ENCODE results near the gene ASTN2.

The ASTN2 gene

GRCh38 chr9:116596646-116597045 lies 818.2 kb downstream of the ASTN2 start:
- no peak for DNase-seq

DNA sequence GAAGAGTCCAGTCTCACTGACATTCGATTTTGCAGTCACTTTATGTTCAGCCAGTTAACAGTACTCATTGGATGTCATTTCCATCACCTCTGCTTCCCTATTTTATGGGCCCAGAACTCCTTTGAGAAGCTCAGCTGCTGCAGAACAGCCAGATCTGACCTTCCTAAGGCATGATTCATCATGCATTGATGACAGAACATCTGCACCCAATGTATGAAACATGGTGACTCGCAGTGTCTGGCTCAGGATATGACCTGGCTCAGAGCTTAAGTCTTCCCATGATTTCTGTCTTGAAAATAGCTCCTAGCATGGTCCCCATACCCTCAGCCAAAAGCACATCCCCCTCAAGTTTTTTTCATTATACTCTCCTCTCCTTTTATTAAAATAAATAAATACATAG lies 820.3 kb downstream of the ASTN2 start:
- DNase-seq = peak; percentile 24 to 68 (median 33)

- no peak for DNase-seq
These were observed 821.9 kb downstream of the ASTN2 start for GRCh38 chr9:116592970-116593369.

GRCh38 chr9:116589392-116590354 lies 825.2 kb downstream of the ASTN2 start:
- peak; percentile 59 to 74 (median 66) for DNase-seq

GRCh38 chr9:116587919-116588318 lies 826.9 kb downstream of the ASTN2 start:
- no peak for DNase-seq

DNA sequence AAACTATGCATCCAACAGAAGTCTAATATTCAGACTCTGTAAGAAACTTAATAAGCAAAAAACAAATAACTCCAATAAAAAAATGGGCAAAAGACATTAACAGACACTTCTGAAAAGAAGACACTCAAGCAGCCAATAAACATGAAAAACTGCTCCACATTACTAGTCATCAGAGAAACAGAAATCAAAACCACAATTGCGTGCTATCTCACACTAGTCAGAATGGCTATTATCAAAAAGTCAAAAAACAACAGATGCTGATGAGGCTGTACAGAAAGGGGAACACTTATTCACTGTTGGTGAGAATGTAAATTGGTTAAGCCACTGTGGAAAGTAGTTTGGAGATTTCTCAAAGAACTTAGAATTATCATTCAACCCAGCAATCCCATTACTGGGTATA lies 829.0 kb downstream of the ASTN2 start:
- DNase-seq = no peak

- DNase-seq = no peak
These were observed 829.7 kb downstream of the ASTN2 start for GRCh38 chr9:116585204-116585603.

- DNase-seq = no peak
These were observed 834.0 kb downstream of the ASTN2 start for GRCh38 chr9:116580853-116581252.

DNA sequence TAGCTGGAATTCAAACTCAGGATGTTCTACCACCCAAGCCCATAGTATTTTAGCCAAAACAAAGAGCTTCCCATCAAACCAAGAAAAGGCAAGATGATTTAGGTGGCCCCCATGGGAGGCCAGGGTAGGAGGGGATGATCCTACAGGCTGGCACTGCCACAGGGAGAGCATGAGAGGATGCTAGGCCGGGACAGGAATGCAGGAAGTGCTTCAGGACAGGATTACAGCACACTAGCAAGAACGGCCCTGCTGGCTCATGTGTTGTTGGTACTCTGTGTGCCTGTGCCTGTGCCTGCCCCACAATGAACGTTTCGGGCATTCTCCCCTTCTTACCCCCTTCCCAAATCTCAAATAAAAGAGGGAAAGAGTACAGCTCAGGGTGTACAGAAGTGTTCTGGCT lies 838.5 kb downstream of the ASTN2 start:
- no peak for DNase-seq

DNA sequence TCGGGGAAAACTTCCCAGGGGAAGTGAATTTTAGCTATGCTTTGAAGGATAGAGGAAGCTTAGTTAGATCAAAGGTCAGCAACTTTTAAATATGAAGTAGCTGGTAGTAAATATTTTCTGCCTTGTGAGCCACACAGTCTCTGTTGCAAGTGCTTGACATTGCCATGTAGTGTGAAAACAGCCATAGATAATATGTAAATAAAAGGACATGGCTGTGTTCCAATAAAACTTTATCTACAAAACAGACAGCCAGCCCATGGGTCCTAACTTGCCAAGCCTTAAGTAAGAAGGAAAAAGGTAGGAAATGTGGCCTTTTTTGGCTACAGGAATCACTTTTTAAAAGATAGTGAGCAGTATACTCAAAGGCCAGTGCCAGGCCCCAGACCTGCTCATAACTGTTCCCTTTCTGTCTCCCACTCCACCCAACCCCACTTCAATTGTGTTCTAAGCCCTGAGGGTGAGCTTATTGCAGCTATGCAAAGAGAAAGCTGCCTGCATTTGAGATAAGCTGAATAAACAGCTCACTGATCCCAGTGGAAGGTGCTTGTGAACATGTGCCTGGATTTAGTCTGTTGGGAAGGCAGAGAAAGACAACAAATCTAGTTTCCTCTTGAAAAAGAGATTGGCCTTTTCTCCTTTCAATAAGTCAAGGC lies 840.7 kb downstream of the ASTN2 start:
- DNase-seq = peak in 1 of 4 experiments; percentile 16

DNA sequence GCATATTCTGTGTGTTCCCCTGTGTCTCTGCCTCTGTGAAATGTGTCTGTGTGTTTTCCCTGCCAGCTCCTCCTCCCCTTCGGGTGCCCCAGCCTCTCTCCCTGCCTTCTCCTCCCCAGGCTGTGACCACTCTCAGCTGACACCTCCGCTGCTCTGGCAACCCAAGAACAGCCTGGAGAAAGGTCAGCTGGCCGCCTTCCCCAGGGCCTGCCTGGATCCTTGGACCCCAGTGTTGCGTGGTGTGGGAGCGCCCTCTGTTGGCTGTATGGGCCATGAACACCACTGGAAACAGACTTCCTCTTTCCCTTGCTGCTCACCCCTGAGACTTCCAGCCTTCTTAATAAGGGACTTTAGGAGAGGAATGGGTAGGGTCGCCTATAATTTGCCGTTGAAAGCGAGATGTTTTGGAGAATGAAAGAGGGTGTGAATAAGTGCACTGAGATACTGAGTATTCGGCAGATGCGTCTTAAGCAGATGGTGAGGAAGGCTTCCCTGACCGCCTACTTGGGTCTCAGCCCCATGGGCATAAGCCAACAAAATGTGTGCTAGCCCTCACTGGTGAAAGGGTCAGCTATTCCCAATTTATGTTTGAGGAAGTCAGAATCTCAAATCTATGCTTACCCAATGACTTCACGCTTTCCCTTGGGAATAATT lies 842.6 kb downstream of the ASTN2 start:
- peak; percentile 80 to 89 (median 84) for DNase-seq

- DNase-seq = no peak
These were observed 845.7 kb downstream of the ASTN2 start for GRCh38 chr9:116569111-116569510.

- no peak for DNase-seq
These were observed 848.0 kb downstream of the ASTN2 start for GRCh38 chr9:116566677-116567488.

GRCh38 chr9:116565986-116566385 lies 848.9 kb downstream of the ASTN2 start:
- no peak for DNase-seq

DNA sequence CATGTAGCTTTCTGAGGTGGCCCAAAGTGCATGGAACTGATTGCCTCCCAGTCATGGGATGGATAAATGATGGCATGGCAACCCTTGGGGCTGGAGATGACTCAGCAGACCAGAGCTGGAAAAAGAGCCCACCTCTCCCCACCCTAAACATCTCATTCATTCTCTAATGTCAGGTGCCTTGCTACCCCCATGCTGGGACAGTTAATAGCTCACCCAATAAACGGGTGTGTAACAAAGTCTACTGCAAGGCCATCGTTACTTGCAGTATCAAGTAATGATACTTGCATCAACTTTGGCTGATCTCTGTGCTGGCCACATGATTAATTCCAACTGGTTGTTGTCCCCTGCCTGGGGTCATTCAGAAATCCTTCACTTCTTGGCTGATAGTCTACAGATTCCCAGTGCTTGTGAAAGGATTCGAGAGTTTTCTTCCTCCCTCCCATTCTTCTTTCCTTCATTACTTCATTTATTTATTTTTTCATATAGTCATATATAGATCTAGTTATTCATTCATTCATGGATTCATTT lies 850.5 kb downstream of the ASTN2 start:
- no peak for DNase-seq

DNA sequence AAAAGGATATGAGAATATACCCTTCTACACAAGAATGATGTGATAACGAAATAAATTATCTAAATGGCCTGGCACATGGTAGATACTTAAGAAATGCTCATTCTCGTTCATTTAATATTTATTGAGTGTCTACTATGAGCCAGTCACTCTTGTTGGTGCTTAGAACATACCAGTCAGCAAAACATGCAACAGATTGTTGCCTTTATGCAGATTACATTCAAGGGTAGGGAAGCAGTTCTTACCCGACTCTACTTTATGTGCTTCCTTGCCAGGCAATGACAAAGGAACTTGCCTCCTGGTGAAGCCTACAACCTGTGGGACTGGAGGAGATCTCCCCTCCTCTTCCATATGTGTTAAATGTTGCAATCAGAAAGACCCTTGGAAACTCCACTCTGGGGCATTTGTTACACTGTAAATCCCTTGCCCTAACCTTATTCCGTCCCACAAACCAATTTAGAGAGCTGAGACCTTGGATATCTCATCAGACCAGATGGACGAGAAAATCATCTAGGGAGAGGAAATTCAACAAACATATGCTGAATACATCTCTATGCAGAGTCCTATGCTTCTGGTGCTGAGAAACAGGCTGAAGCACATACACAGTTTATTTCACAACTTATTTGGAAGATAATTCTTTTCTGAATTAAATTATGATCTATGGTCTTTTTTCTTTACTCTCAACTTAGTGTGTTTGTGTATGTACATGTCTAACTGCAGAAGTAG lies 855.9 kb downstream of the ASTN2 start:
- no peak for DNase-seq

- no peak for DNase-seq
These were observed 856.8 kb downstream of the ASTN2 start for GRCh38 chr9:116558035-116558434.

DNA sequence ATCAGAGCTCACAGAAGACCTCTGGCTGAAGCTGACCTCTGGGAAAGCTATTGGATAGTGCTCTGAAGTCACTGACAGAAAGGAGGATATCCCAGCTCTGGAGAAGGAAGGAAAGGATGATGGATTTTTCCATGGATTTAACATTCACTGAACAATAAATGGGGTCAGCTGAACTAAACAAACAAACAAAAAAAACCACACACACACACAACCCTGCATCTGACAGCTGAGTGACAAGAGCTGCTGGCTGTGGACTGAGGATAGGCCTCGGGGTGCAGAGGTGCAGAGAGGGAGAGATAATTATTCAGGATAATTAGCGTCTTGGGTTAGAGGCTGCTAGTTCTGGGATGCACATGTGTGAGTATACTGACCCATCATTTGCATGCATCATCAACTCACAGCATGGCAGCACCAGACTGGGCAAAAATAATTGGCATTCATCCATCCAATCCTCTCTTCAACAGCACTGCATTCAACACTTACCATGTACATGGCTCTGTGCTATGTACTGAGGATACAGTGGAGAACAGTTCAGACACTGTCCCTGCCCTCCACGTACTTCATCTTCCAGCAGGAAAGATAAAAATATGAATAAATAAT lies 859.2 kb downstream of the ASTN2 start:
- DNase-seq = no peak

DNA sequence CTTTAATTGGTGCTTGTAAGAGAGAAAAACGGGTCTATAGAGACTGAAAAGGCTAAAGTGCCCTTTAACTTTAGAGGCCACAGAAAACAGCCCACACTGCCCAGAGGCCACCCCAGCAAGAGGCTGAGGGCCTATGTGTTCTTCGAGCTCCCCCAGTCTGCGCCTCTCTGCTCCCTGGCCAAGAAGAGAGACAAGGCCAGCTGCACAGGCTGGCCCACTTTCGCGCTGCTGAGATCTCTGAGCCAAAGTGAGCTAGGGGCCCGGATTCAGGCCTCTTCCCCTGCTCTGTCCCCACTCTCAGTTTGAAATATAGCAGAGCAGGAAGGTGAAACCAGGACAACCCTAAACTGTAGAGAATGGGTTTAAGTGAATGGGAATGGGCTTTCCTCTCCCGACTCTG lies 859.7 kb downstream of the ASTN2 start:
- no peak for DNase-seq

DNA sequence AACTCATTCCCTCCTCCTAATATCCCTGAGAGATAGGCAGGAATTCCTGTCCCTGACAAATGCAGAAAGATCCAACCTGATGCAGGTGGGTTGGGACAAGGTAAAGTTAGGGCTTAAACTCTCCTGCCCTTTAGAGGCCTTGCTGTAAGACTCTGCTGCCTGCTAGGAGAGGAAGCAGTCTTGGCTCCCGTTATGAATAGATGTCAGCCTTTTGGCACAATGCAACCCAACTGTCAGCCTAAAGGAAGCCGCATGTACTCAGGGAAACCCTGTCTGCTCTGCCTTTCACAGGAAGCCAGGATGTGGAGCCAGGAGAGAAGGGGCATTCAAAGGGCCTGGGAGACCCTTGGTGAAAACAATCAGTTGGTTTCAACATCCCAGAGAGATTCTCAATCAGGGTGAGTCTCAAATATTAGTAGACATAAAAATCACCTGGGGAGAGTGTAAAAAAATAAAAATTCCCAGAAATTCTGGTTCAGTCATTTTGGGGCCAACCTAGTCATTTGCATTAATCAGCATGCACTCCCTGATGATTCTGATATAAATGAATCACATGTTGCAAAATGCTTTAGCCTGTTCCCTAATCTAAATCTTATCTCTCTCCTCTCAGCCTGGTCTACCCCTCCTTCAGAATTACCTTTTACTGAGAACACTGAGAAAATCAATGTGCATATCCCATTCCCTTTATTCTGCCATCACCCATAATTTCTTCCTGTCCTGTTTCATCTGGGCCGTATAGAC lies 864.0 kb downstream of the ASTN2 start:
- peak in 3 of 4 experiments; percentile 26 to 49 (median 42) for DNase-seq

All from suppressor macrophage (primary cell).